ENCODE results near the gene PRKCA. TPM values are rescaled to one million over a fixed set of nuclear protein-coding genes. Genes with fewer than 3 reads are reported as not detected.

The PRKCA gene
- total RNA-seq, 4 donors from 2014 or later, result 9.0 to 76.1 (median 15.1) TPM

DNA sequence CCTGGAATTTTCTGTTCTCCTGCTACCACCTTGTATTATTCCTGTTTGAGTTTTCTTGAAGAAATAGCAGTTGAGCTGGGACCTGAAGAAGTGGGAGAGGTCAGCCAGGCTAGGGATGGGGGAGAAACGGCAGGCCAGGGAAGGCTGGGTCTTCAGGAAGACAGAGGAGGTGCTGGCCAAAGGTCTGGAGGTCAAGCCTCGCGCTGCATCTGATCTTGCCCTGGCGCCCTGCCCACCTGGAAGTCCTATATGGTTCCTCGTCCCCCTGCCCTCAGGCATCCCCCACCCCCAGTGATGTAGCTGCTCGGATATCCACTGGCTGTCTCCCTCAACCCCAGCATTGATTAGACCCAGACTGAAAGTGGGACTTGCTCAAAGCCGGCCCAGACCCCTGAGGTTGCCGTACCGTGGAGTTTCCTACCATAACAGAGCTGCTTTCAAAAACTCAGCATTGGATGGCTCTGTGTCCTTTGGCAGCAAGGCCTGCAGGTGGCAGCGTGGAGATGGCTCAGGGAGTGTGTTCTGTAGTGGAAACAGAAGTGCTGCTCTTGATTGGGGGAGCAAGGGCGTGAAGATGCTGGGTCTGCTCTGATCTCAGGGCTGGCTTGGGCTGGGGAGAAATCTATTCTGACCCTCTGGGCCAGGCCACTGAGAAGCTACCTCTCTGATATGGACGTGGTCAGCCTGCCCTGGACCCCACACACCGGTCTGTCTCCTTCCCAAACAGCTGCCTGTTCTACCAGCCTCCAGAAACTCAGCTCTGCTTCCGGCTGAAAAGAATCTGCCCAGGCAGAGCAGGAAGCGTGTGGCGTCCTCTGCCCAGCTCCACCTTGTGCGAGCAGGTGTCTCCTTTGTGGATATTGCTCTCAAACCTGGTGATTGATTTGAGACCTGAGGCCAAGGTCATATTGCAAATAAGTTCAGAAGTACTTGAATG is 425.5 kb downstream of the PRKCA start:
- intact Hi-C loops (cut with DNase I; ENCODE audit: low total_unique reads), result no loop called here
- H3K27ac ChIP-seq, result no peak overlapping the region
- no peaks in the 10 kb centered on the region for H3K9me3 ChIP-seq
- no peaks in the 10 kb centered on the region for H3K36me3 ChIP-seq
- TF ChIP-seq POLR2A (IDR thresholded peaks at IDR 0.05), result no peak
- TF ChIP-seq, protein P1, sequence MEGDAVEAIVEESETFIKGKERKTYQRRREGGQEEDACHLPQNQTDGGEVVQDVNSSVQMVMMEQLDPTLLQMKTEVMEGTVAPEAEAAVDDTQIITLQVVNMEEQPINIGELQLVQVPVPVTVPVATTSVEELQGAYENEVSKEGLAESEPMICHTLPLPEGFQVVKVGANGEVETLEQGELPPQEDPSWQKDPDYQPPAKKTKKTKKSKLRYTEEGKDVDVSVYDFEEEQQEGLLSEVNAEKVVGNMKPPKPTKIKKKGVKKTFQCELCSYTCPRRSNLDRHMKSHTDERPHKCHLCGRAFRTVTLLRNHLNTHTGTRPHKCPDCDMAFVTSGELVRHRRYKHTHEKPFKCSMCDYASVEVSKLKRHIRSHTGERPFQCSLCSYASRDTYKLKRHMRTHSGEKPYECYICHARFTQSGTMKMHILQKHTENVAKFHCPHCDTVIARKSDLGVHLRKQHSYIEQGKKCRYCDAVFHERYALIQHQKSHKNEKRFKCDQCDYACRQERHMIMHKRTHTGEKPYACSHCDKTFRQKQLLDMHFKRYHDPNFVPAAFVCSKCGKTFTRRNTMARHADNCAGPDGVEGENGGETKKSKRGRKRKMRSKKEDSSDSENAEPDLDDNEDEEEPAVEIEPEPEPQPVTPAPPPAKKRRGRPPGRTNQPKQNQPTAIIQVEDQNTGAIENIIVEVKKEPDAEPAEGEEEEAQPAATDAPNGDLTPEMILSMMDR (IDR thresholded peaks at IDR 0.05), result peak in 3 of 4 experiments; percentile 24 to 32 (median 29)
- H3K4me1 ChIP-seq, result no peaks in the 10 kb centered on the region
- no peak overlapping the region for H3K4me3 ChIP-seq
- DNase-seq, result peak; percentile 25 to 42
- no peaks in the 10 kb centered on the region for H3K27me3 ChIP-seq

DNA sequence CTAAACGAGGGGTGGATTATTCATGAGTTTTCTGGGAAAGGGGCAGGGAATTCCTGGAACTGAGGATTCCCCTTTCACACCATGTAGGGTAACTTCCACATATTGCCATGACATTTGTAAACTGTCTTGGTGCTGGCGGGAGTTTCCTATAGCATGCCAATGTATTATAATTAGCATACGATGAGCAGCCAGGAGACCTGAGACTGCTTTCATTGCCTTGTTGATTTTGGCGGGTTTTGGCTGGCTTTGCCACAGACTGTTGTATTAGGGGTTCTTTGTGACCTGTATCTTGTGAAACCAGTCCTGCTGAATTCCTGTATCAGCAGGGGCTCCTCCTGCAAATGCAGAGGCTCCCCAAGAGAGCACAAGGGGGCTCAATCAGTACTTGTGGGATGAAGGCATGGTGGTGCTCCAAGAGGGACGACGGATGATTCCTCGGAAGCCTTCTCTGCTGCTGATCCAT is 428.1 kb downstream of the PRKCA start:
- TF ChIP-seq, protein P1 (IDR thresholded peaks at IDR 0.05), result no peak
- no peak for TF ChIP-seq POLR2A (IDR thresholded peaks at IDR 0.05)
- no peak overlapping the region for H3K27ac ChIP-seq
- no peak for DNase-seq
- H3K36me3 ChIP-seq, result no peaks in the 10 kb centered on the region
- intact Hi-C loops (cut with DNase I; ENCODE audit: low total_unique reads), result no loop called here
- H3K27me3 ChIP-seq, result no peaks in the 10 kb centered on the region
- no peaks in the 10 kb centered on the region for H3K4me1 ChIP-seq
- H3K4me3 ChIP-seq, result no peak overlapping the region
- H3K9me3 ChIP-seq, result no peaks in the 10 kb centered on the region

DNA sequence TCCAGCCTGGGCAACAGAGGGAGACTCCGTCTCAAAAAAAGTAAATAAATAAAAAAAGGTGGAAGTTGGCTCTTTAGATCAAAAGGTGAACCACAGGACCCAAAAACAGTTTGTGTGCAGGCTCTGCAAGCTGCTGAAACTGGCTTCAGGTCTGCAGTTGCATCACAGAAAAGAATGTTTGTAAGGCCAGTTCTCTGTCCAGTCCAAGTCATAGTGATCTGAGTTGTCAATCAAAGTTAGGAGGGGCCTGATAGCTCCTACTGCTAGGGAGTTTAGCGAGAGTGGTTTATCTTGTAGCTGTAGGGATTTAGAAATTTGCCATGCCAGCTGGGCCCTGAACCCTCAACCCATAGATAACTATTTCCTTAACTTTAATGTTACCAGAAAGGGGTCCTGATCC is 431.3 kb downstream of the PRKCA start:
- Histone ChIP-seq H3K4me3 (no peak overlapping the region), H3K27me3 (no peaks in the 10 kb centered on the region), H3K4me1 (no peaks in the 10 kb centered on the region), H3K9me3 (no peaks in the 10 kb centered on the region), H3K36me3 (no peaks in the 10 kb centered on the region), H3K27ac (no peak overlapping the region)
- TF ChIP-seq, protein P1 (IDR thresholded peaks at IDR 0.05), result no peak
- no peak for TF ChIP-seq POLR2A (IDR thresholded peaks at IDR 0.05)
- no peak for DNase-seq
- intact Hi-C loops (cut with DNase I; ENCODE audit: low total_unique reads), result no loop called here

- H3K9me3 ChIP-seq, result no peaks in the 10 kb centered on the region
- H3K4me1 ChIP-seq, result no peaks in the 10 kb centered on the region
- H3K4me3 ChIP-seq, result no peak overlapping the region
- H3K36me3 ChIP-seq, result no peaks in the 10 kb centered on the region
- H3K27me3 ChIP-seq, result no peaks in the 10 kb centered on the region
- no peak for DNase-seq
- no peak overlapping the region for H3K27ac ChIP-seq
- intact Hi-C loops (cut with DNase I; ENCODE audit: low total_unique reads), result no loop called here
- TF ChIP-seq, protein P1 (IDR thresholded peaks at IDR 0.05), result no peak
- no peak for TF ChIP-seq POLR2A (IDR thresholded peaks at IDR 0.05)
These were observed 432.0 kb downstream of the PRKCA start for GRCh38 chr17:66734186-66734943.

DNA sequence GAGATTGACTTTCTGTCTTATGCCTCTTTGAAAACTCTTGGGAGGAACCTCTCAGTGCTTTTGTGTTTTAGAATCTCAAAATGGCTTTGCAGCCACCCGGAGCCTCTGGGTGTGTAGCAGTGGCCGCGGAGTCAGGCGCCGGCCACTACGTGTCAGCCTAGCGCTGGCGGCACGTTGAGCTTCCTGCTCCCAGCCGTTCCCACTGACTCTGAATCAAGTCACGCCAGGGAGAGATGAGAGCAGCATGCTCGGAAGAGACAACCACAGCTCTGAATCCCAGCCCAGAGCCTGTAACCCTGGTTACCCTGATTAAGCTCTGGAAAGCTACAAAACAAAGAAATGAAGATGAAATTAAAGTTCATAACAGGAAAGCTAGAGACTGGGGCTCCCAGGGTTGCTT is 435.1 kb downstream of the PRKCA start:
- H3K9me3 ChIP-seq, result no peaks in the 10 kb centered on the region
- H3K4me1 ChIP-seq, result no peaks in the 10 kb centered on the region
- peak in 1 of 2 donors; percentile 45 for DNase-seq
- no peaks in the 10 kb centered on the region for H3K27me3 ChIP-seq
- TF ChIP-seq, protein P1 (IDR thresholded peaks at IDR 0.05), result no peak
- no peak for TF ChIP-seq POLR2A (IDR thresholded peaks at IDR 0.05)
- intact Hi-C loops (cut with DNase I; ENCODE audit: low total_unique reads), result no loop called here
- no peak overlapping the region for H3K4me3 ChIP-seq
- no peaks in the 10 kb centered on the region for H3K36me3 ChIP-seq
- no peak overlapping the region for H3K27ac ChIP-seq

Measured in uterus (tissue), 4 donors.